Measurements from ENCODE around the gene SYT14.
"Not testable (repeated sequence)": the region's sequence is repeated elsewhere in the genome, so short reads cannot be mapped to it uniquely, and the experiment has no call there.

SYT14 gene

DNA sequence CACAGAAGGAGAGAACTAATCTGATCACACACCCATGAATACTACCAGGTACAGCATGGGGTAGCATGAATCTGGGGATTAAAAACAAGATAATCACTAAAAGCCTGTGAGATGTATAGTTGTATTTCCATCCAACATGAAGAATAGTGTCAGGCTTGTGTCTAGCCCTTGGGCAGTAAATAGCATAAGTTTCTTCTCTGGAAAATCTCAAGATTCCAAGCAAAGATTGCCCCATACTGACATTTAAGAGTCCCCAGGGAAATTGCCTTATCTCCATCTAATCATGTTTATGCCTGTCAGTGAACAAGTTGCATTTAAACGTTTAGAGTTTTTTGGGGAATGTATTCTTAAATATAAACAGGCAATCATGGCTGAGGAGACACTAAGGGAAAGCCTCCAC, 185.4 kb downstream of the SYT14 start:
- DNase-seq (ENCODE audit: low read depth in 2 of 2): no peak

DNA sequence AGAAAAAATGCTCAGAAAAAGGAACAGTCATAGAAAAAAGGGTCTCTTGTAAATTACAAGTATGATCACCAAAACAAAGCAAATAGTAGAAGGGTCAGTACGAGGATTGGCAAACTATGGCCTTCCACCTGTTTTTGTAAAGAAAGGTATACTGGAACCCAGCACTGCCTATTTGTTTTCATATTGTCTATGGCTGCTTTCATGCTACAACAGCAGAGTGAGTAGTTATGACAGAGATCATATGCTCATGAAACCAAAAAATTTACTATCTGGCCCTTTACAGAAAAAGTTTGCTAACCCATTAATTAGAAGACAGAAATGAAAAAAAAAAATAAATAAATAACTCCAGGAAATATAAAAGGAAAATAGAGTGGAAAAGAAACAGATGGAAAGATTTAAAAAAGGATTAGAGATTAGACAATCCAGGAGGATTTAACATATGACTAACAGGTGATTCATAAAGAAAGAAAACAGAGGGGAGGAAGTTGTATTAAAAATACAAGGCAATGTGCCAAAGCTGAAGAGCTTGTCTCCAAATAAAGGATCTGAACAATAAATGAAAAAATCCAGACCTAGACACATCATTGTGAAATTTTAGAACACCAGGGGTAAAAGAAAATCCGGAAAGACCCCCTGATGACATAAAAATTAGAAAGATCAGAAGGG, 186.0 kb downstream of the SYT14 start:
- no peak for DNase-seq (ENCODE audit: low read depth in 2 of 2)

DNA sequence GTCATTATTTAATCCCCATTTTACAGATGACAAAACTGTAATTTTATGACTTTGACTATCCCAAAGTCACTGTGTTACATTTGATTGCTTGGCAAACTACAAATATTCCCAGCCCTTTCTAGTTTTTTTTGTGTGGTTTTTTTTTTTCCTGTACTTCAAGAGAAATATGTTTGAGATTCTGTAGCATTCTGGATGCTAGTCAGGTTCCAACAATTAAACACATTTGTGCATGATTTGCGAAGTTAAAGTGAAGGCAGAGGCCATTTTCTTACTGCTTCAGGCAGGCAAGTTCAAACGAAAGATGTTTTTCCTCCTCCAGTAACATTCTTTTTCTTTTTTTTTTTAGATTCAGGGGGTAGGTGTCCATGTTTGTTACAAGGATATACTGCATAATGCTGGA, 186.7 kb downstream of the SYT14 start:
- no peak for DNase-seq (ENCODE audit: low read depth in 2 of 2)

DNA sequence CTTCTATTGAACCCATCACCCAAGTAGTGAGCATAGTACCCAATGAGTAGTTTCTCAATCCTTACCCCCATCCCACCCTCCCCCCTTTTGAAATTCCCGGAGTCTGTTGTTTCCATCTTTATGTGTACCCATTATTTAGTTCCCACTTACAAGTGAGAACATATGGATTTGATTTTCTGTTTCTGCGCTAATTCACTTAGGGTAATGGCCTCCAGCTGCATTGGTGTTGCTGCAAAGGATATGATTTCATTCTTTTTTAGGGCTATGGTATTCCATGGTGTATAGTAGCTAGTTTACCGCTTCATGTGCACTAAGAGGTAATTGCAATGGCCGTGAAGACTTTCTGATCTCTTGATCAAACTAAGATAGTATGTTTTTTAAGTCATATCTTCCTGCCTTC, 187.1 kb downstream of the SYT14 start:
- DNase-seq (ENCODE audit: low read depth in 2 of 2): no peak

DNA sequence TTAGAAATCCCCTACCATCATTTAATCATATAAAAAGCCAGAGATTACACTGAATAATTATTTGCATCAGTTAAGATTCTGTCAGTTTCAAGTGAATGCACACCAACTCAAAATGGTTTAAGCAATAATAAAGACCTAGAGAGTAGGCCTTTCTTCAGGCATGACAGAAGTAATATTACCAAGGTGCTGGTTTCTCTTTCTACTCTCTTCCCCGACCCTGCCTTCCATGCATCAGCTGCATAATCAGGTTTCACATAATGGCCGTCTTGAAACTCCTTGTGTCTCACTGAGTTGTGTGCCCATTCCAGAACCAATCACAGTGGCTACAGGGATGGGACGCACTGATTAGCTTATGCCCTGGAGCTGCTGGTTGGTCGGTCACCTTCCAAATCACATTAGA, 191.1 kb downstream of the SYT14 start:
- DNase-seq (ENCODE audit: low read depth in 2 of 2): no peak

DNA sequence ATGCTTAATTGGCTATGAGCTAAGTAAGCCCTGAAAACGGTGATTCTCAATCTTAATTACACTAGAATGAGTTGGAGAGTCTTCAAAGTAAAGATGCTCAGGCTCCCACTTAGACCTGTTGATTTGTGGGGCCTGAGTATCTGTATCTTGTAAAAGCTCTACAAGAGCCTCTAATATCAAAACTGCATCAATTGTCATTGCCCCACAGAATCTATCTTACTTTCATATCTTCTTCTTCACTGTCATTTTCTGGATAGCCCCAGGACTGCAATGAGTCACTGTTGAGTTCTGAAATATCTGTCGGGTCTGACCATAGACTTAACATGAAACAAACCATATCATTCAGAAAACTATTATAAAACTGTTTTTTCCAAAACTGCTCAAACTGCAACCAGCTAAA, 191.7 kb downstream of the SYT14 start:
- no peak for DNase-seq (ENCODE audit: low read depth in 2 of 2)

DNA sequence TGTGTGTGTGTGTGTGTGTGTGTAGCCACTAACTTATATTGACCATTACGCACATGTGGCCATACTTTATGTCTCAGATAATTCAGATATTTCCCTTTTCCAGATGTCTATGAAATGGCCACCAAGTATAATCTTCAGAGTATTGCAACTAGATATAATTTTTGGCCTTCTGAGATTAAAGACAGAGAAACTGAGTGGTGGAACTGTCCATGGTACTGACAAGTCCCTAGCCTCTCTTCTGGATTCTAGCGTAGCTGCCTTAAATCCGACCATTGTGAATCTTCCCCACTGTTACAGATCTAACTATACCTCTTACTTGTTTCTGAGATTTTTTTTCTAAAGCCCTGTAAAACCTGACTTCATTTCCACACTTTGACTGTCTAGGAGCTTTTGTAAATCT, 194.6 kb downstream of the SYT14 start:
- DNase-seq (ENCODE audit: low read depth in 2 of 2): no peak

DNA sequence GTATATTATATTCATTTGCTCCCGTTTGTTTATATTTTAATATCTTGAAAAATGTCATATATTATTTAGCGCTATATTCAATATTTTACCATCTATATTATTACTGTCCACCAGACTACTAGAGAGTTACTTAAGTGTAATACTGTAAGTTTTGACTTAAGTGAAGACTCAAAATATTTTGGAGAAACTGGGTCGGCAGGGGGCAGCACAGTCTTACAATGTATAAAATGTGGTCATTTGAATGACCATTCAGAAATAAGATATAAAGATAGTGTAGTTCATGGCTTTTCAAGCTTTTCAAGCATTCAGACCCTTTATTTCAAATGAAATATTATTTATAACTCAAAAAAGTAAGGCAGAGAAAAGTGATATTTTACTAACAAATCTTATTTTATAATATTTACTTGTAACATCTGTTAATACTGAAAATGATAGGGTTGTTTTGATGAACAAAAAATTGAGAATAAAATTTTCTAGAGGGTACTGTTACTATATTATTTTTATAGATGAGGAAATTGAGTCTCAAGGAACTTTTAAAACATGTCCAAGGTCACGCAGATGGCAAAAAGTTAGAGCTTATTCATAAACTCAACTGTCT, 205.5 kb downstream of the SYT14 start:
- DNase-seq (ENCODE audit: low read depth in 2 of 2): peak in 1 of 2 donors; percentile 13

DNA sequence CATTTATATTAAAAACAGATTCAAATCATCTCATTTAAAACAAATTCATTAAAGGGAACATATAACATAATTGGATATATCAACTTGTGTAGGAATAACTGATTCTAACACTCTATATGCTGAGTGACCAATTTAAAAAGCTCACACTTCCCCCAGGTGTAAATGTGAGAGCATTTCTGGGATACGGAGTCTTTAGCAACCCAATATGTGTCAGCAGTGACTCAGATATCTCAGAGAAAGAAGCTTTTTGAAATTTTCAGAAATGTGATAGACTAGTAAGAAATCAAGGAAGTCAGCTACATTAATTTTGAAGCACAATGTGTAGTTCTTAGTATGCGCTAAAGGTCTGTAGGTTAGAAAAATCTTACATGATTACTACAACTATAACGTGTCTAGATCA, 206.7 kb downstream of the SYT14 start:
- no peak for DNase-seq (ENCODE audit: low read depth in 2 of 2)

DNA sequence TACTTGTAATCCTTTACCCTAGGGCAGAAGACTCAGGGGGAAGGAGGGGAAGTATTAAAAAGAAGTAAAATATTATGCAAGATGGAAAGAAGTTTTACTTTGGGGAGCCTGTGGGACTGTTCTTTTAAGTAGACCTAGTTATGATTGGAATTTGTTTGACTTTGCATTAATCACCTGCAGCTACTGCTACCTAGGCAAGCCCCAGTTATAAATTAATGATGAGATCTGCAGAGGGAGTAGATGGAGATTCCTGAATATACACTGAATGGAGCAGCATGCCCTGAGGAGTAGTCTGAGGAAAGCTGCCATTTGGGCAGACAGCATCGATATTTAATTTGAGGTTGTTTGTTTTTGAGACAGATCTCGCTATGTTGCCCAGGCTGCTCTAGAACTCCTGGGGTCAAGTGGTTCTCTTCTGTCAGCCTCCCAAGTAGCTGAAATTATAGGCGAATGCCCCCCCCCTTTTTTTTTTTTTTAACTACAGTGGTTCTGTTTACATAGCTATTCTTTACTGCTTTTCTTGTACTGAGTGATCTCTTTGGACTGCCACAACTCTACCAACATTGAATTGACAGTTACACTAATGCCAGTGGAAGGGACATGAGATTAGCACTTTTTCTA, 213.1 kb downstream of the SYT14 start:
- DNase-seq (ENCODE audit: low read depth in 2 of 2): no peak

DNA sequence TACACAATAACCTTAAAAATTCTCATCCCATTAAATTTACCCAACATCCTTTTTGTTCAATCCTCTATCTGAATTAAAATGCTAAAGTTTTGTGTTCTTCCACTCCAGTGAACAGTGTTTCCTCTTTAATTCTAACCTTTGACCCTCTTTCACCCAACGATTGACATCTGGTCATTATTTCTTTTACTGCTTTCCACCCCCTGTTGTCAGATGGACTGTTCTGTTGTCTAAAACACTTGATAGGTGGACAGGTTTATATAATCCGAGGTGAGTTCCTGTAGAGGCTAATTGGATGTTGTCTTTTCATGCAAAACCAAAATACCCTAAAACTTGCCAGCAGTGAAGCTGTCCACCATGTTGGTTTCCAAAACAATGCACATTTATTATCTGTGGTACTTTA, 221.2 kb downstream of the SYT14 start:
- DNase-seq (ENCODE audit: low read depth in 2 of 2): no peak

DNA sequence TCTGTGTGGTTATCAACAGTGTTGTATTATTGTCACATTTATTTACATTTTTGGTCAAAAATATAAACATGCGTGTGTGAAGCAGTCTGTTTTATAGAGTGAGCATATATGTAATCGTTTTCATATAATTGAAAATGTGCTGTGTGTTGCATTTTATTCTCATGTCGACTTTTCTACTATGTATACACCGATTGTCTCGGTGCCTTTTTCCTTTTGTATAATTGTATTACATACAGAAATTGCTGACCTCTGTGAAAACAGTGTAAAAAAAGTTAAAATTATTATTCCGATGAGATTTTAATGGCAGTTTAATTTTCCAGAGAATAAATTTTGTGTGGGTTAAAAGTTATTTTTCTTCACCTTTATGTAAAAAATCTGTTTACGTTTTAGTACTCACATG, 232.2 kb downstream of the SYT14 start:
- DNase-seq (ENCODE audit: low read depth in 2 of 2): no peak

DNA sequence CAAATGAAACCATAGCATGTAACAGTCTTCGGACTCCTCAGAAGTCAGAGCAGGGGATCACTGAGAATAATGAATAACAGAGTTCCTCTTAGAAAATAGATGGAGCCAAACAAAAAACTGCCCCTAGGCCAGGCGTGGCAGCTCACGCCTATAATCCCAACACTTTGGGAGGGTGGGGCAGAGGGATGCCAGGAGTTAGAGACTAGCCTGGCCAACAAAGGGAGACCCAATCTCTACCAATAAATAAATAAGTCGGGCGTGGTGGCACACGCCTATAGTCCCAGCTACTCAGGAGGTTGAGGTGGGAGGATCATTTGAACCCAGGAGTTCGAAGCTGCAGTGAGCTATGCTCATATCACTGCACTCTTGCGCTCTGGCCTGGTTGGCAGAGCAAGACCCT, 236.1 kb downstream of the SYT14 start:
- no peak for DNase-seq (ENCODE audit: low read depth in 2 of 2)

DNA sequence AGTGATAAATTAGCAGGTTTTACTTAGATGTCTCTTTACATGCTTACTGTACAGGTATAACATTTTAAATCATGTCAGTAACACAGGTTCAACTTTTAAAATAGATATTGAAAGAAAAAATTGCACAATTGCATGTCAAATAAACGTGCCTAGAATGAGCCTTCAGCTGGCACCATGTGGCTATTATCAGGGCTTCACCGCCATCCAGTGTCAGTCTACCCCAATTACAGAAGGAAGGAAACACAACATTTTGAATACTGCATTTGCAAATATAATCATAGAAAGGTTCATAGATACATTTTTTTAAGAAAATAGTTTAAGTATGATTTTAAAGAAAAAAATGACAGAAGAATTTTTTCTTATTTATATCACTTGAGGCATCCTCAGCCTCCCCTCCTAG, 247.0 kb downstream of the SYT14 start:
- DNase-seq (ENCODE audit: low read depth in 2 of 2): no peak

DNA sequence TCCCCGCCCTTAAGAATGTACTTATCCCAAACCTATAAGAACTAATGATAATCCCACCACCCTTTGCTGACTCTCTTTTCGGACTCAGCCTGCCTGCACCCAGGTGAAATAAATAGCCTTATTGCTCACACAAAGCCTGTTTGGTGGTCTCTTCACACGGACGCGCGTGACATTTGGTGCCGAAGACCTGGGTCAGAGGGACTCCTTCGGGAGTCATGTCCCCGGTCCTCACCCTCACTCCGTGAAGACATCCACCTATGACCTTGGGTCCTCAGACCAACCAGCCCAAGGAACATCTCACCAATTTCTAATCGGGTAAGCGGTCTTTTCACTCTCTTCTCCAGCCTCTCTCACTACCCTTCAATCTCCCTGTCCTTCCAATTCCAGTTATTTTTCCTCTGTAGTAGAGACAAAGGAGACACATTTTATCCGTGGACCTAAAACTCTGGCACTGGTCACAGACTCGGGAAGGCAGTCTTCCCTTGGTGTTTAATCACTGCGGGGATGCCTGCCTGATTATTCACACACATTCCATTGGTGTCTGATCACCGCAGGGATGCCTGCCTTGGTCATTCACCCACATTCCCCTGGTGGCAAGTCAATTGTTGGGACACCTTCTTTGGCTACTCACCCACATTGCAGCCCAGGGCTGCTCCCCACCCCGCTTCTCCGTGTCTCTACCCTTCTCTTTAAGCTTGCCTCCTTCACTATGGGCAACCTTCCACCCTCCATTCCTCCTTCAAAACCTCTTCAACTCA, 250.0 kb downstream of the SYT14 start:
- not testable (repeated sequence) for DNase-seq (ENCODE audit: low read depth in 2 of 2)

DNA sequence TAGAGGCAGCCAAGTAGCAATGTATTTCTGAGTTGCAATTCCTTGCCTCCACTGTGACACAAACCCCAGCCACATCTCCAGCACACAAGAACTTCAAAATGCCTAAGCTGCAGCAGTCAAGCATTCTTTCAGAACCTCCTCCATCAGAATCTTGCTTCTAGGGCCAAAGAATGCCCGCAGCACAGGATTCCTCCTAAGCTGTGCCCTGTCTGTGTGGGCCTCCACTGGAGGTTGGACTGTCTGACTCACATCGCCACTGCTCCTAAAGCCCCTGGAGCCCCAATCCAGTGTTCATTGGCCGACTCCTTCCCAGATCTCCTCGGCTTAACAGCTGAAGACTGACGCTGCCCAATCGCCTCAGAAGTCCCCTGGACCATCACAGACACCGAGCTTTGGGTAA, 251.4 kb downstream of the SYT14 start:
- no peak for DNase-seq (ENCODE audit: low read depth in 2 of 2)

DNA sequence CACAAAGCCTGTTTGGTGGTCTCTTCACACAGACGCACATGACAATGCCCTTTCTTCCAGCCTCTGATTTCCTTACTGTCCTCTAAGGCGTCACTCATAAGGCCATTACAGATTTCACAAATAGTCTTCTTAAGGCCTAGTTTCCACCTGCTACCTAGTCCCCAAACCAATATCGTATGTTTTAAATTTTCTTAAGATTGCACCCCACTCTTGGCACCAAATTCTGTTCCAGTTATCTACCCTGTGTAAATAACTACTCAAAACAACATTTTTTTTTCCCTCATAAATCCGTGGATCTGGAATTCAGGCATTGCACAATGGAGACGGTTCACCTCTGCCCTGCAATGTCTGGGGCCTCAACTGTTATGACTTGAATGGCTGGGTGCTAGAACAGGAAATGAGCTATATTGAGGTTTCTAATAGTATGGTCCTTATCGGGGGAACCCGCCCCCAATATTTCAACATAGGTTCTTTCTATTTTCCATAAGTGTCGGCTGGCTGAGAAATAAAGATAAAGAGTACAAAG, 257.7 kb downstream of the SYT14 start:
- DNase-seq (ENCODE audit: low read depth in 2 of 2): no peak

DNA sequence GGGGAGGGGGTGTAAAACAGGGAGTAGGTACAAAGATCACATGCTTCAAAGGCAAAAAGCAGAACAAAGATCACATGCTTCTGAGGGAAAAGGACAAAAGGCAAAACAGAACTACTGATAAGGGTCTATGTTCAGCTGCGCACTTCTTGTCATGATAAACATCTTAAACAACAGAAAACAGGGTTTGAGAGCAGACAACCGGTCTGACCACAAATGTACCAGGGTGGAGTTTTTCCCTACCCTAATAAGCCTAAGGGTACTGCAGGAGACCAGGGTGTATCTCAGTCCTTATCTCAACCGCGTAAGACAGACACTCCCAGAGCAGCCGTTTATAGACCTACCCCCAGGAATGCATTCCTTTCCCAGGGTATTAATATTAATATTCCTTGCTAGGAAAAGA, 258.2 kb downstream of the SYT14 start:
- not testable (repeated sequence) for DNase-seq (ENCODE audit: low read depth in 2 of 2)

DNA sequence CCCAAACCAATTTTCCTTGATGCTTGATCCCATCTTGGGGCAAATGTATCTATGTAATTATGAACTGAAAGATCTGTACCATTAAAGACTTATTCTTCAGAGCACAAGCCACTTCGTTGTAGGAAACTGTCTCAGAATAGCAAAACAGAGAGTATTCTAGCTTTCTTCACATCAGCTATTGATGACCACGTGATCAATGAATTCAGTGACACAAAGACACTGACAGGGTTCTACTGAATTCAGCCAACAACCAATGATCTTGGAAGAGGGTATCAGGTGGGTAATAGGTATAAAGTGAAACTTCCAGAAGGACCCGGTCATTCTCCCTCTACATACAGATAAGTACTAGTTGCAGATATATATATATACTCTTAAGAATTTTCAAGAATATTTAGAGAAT, 260.8 kb downstream of the SYT14 start:
- no peak for DNase-seq (ENCODE audit: low read depth in 2 of 2)

DNA sequence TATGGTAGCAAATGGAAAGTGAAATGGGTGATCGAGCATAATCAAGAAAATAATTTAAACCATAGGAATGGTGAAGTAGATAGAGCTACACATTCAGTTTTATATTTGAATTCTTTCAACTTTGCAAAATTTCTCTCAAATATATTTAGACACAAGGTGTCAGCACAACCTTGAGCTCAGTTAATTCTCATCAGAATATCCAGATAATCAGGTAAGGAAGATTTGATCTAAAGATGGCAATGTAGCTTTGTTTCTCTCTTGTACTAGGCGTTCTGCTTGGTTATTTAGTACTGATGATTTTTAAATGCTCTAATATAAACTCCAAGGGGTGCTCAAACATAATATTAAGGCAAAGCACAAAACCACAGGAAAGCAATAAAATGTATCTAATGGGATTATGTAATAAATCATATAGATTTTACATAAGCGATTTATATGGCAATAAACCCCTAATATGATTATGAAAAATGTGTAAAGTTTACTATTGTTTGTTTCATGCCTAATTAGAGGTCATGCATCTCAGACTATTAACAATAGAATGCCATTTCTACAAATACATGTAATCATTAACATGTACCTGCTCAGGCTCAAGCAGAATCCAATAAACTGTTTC, 262.2 kb downstream of the SYT14 start:
- DNase-seq (ENCODE audit: low read depth in 2 of 2): no peak

DNA sequence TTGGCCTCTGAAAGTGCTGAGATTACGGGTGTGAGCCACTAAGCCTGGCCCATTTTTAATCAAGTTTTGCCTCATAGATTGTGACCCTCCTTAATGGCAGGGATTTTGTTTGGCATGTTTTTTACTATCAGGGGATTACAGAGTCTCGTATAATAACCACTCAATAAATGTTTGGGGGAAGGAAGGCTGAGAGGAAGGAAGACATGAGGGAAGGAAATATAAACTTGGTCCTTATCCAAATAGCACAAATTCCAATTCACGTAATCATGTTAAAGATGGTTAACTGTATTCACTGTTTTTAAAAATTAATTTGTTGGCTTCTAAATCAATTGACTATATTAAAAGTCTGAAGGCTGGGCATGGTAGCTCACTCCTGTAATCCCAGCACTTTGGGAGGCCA, 263.7 kb downstream of the SYT14 start:
- DNase-seq (ENCODE audit: low read depth in 2 of 2): no peak

Measured in stimulated activated CD8-positive, alpha-beta memory T cell treated with anti-CD3 and anti-CD28 coated beads, Interleukin-7, amount 100 ng/mL, for 1 hour (primary cell).